Brain microvascular endothelial cell (primary cell): ENCODE data around the gene RAPGEF4.
"Not testable (repeated sequence)": the region's sequence is repeated elsewhere in the genome, so short reads cannot be mapped to it uniquely, and the experiment has no call there.

Source experiments
- DNase-seq: peaks from one replicate; pipeline ENCODE4 v3.0.0-alpha.2; 2020
- H3K27ac ChIP-seq: fragments of 250-450 bp; sonication (Bioruptor Pico); 2 replicates; pipeline ENCODE4 v1.5.1; 2020; ENCODE audit warnings: mild to moderate bottlenecking, moderate library complexity
- H3K27me3 ChIP-seq: fragments of 250-450 bp; sonication (Bioruptor Pico); replicated peaks from 2 replicates; pipeline ENCODE4 v1.5.1; 2020; ENCODE audit warnings: mild to moderate bottlenecking
- H3K36me3 ChIP-seq: fragments of 250-450 bp; sonication (Bioruptor Pico); replicated peaks from 2 replicates; pipeline ENCODE4 v1.5.1; 2020; ENCODE audit warnings: mild to moderate bottlenecking
- H3K4me3 ChIP-seq: 2 replicates; pipeline ENCODE4 v1.5.1; 2011; ENCODE audit warnings: low read depth, mild to moderate bottlenecking, control low read depth, low read length, moderate library complexity
- in situ Hi-C: cut with HindIII; loops from 2 replicates; pipeline ENCODE4 v1.10.0; 2017; ENCODE audit warnings: low sequenced_read_pairs, low pct_ligation_motif_present
- TF ChIP-seq, protein P1 (sequence below): IDR thresholded peaks from 2 replicates; pipeline ENCODE4 v1.5.1; 2011; ENCODE audit warnings: low read depth, mild to moderate bottlenecking, moderate library complexity, low read length, control low read depth, inconsistent platforms; ENCODE audit errors: missing control alignments

Gene RAPGEF4

GRCh38 chr2:173037245-173038120 is 301.8 kb downstream of the RAPGEF4 start:
- no peak overlapping the region for H3K4me3 ChIP-seq
- H3K27ac ChIP-seq, result no peak overlapping the region
- in situ Hi-C loops, result loop anchor here (25.0 kb wide), 1 partner anchor 175 kb away; no protein-coding TSS in a partner anchor
- TF ChIP-seq, protein P1, sequence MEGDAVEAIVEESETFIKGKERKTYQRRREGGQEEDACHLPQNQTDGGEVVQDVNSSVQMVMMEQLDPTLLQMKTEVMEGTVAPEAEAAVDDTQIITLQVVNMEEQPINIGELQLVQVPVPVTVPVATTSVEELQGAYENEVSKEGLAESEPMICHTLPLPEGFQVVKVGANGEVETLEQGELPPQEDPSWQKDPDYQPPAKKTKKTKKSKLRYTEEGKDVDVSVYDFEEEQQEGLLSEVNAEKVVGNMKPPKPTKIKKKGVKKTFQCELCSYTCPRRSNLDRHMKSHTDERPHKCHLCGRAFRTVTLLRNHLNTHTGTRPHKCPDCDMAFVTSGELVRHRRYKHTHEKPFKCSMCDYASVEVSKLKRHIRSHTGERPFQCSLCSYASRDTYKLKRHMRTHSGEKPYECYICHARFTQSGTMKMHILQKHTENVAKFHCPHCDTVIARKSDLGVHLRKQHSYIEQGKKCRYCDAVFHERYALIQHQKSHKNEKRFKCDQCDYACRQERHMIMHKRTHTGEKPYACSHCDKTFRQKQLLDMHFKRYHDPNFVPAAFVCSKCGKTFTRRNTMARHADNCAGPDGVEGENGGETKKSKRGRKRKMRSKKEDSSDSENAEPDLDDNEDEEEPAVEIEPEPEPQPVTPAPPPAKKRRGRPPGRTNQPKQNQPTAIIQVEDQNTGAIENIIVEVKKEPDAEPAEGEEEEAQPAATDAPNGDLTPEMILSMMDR, result no peak
- H3K27me3 ChIP-seq, result no peaks in the 10 kb centered on the region
- no peaks in the 10 kb centered on the region for H3K36me3 ChIP-seq
- DNase-seq, result no peak

GRCh38 chr2:173038257-173038656 is 302.6 kb downstream of the RAPGEF4 start:
- not testable (repeated sequence) for H3K27ac ChIP-seq, H3K4me3 ChIP-seq, DNase-seq, H3K27me3 ChIP-seq, H3K36me3 ChIP-seq
- in situ Hi-C loops, result loop anchor here (25.0 kb wide), 1 partner anchor 174 kb away; no protein-coding TSS in a partner anchor

DNA sequence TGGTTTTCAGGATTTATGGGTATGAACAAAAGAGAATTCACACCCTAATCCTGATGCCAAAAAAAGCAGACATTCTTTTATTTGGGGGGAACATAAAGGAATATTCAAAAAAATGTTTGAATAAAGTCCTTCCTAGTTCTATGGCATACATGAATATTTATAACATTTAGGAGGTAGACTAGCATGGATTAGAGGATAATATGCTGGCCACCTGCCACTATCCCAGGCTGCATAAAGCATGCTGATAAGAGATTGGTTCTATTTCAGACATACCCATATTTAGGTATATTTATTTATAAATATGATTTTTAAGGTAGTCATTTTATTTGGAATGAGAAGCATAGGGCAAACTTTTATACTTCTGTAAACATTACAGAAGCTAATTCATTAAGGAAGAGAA is 305.1 kb downstream of the RAPGEF4 start:
- no peaks in the 10 kb centered on the region for H3K36me3 ChIP-seq
- TF ChIP-seq, protein P1, result no peak
- no peak for DNase-seq
- in situ Hi-C loops, result loop anchor here (25.0 kb wide), 1 partner anchor 172 kb away; no protein-coding TSS in a partner anchor
- no peak overlapping the region for H3K27ac ChIP-seq
- H3K4me3 ChIP-seq, result no peak overlapping the region
- H3K27me3 ChIP-seq, result no peaks in the 10 kb centered on the region

DNA sequence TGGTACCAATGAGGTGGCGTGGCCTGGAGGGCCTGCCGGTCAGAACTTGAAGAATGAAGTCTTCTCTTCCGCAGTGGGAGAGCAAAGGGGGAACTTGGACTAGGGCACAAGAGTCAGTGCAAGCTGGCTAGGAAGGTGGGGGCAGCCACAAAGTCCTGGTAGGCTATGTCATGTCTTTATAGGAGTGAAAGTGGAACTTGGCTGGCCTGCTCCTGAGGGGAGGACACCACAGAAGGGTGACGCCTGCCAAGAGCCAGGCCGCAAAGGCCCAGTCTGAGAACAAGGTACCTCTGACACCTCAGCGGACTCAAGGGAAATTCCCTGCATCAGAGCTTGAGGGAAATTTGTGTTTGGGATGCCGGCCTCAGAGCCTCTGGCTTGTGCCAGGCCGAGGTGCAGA is 307.8 kb downstream of the RAPGEF4 start:
- H3K27ac ChIP-seq, result no peak overlapping the region
- H3K27me3 ChIP-seq, result no peaks in the 10 kb centered on the region
- no peak for DNase-seq
- TF ChIP-seq, protein P1, result no peak
- H3K4me3 ChIP-seq, result no peak overlapping the region
- H3K36me3 ChIP-seq, result no peaks in the 10 kb centered on the region
- in situ Hi-C loops, result loop anchor here (25.0 kb wide), 1 partner anchor 169 kb away; no protein-coding TSS in a partner anchor

DNA sequence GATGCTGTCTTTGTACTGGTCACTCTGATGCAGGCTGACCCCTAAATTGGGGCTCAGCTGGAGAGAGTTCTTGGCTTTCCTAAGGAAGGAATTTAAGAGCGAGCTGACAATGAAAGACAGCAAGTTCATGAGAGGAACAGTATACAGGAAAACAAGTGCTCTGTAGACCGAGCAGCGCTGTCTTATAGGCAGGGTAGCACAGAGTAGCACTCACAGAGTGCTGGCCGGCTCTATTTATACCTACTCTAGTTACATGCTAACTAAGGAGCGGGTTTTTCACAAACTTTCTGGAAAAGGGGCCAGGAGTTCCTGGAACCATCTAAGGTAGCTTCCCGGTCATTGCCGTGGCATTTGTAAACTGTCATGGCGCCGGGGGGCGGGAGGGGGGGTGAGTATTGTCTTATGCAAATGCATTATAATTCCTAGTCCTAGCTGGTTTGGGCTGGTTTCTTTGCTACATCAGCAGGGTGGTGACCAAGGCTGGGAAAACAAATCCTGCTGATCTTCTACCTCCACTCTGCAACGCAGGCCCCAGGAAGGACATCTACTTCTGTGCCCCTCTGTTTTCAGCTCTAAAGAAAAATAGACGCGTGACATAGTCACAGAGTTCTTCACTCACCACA is 308.4 kb downstream of the RAPGEF4 start:
- in situ Hi-C loops, result loop anchor here (25.0 kb wide), 1 partner anchor 168 kb away; no protein-coding TSS in a partner anchor
- Histone ChIP-seq H3K27ac (no peak overlapping the region), H3K27me3 (no peaks in the 10 kb centered on the region), H3K4me3 (no peak overlapping the region), H3K36me3 (no peaks in the 10 kb centered on the region)
- TF ChIP-seq, protein P1, result no peak
- DNase-seq, result no peak

DNA sequence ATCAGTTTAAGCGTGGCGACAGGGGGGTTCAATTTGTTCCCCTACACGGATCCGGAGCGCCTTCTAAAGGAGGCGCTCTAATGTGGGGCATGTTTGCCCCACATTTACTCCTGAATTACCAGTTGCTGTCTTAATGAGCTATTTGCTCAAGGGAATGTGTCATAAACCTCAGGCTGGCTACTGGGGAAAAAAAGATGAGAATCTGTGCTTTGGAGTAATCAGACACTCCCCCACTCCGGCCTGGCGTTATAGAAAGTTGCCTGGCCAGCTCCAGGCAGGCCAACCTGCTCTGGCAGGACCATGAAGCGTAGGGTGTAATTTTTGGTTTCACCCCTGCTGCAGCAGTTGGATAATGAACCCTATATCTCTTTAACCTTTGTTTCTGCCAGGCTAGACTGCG is 309.0 kb downstream of the RAPGEF4 start:
- no peaks in the 10 kb centered on the region for H3K36me3 ChIP-seq
- H3K27ac ChIP-seq, result no peak overlapping the region
- in situ Hi-C loops, result loop anchor here (25.0 kb wide), 1 partner anchor 168 kb away; no protein-coding TSS in a partner anchor
- DNase-seq, result no peak
- TF ChIP-seq, protein P1, result no peak
- H3K27me3 ChIP-seq, result no peaks in the 10 kb centered on the region
- no peak overlapping the region for H3K4me3 ChIP-seq
